Transverse colon (tissue), 4 donors: ENCODE measurements around the gene MTX1. TPM values are rescaled to one million over a fixed set of nuclear protein-coding genes. Genes with fewer than 3 reads are reported as not detected.

Experiments used
- DNase-seq: peaks from one replicate; pipeline ENCODE4 v3.0.0-alpha.2; 2019
- H3K27ac ChIP-seq, 4 donors: fragments of 200-600 bp; sonication (generic); 2 replicates each; pipeline ENCODE4 v1.5.1; 2016 to 2018; ENCODE audit warnings: inconsistent platforms in 4 of 4
- H3K27me3 ChIP-seq: fragments of 200-600 bp; sonication (generic); 2 replicates; pipeline ENCODE4 v1.5.1; 2017; ENCODE audit warnings: inconsistent platforms
- H3K36me3 ChIP-seq, 4 donors: fragments of 200-600 bp; sonication (generic); 2 replicates each; pipeline ENCODE4 v1.5.1; 2017 to 2019; ENCODE audit warnings: inconsistent platforms in 4 of 4
- H3K4me1 ChIP-seq, 4 donors: fragments of 200-600 bp; sonication (generic); 2 replicates each; pipeline ENCODE4 v1.5.1; 2017 to 2020; ENCODE audit warnings: inconsistent platforms in 4 of 4
- H3K4me3 ChIP-seq, 4 donors: fragments of 200-600 bp; sonication (generic); 1 replicate in 1 of 4; 2 replicates in 3 of 4; pipeline versions ENCODE4 v1.5.1 to v1.6.1; 2017 to 2019; ENCODE audit warnings: inconsistent platforms in 4 of 4
- H3K9me3 ChIP-seq, 2 donors: fragments of 200-600 bp; sonication (generic); 2 replicates each; pipeline ENCODE4 v1.5.1; 2017 to 2019; ENCODE audit warnings: inconsistent platforms in 2 of 2
- EP300 ChIP-seq: sonication (generic); formaldehyde crosslinking; IDR thresholded peaks from one replicate; pipeline ENCODE4 v1.6.1; 2017; ENCODE audit warnings: antibody characterized with exemption, low read depth
- POLR2A ChIP-seq: fragments of 450-650 bp; IDR thresholded peaks from one replicate; pipeline ENCODE4 v1.6.1; 2016; ENCODE audit warnings: antibody characterized with exemption, mild to moderate bottlenecking, moderate library complexity
- POLR2AphosphoS5 ChIP-seq, 3 donors: sonication (generic); formaldehyde crosslinking; IDR thresholded peaks; one replicate each; pipeline ENCODE4 v1.6.1; 2016; ENCODE audit warnings: antibody characterized with exemption in 3 of 3
- WGBS, 2 donors: methylation state at CpG; one replicate each; pipeline ENCODE4 v1.1.5; 2018; ENCODE audit warnings: low coverage in 1 of 2; 5-methylcytosine and 5-hydroxymethylcytosine counted together
- in situ Hi-C, 4 donors: fragments of 200-750 bp; cut with MboI; loops; one replicate each; pipeline versions ENCODE4 v1.15.0 to v1.15.1; 2017; ENCODE audit warnings: low sequenced_read_pairs in 3 of 4, low pct_ligation_motif_present in 1 of 4, low pct_unique_long_range_greater_than_20kb in 1 of 4
- intact Hi-C: fragments of 100-400 bp; cut with DNase I; formaldehyde crosslinking; loops from one replicate; pipeline ENCODE4 v1.15.1; 2023; ENCODE audit warnings: low total_unique reads
- total RNA-seq, 4 donors: library from RNA; depleted of rRNA; stranded (reverse); fragments of >200 nt; gene quantifications; one replicate each; pipeline ENCODE4 v1.1.0, GENCODE V29; 2016
- TF ChIP-seq, protein P1 (sequence below), 5 experiments: fragments of 200-600 bp in 3 of 5; fragments of 450-650 bp in 2 of 5; sonication (generic) in 3 of 5; IDR thresholded peaks; 1 replicate in 2 of 5; 2 replicates in 3 of 5; pipeline ENCODE4 v1.5.1; 2016 to 2017; ENCODE audit warnings: antibody characterized with exemption in 5 of 5, inconsistent platforms in 3 of 5, mild to moderate bottlenecking in 2 of 5, moderate library complexity in 1 of 5

Gene MTX1
- total RNA-seq, 4 donors from 2014 or later = 24.3 to 64.0 (median 46.0) TPM

DNA sequence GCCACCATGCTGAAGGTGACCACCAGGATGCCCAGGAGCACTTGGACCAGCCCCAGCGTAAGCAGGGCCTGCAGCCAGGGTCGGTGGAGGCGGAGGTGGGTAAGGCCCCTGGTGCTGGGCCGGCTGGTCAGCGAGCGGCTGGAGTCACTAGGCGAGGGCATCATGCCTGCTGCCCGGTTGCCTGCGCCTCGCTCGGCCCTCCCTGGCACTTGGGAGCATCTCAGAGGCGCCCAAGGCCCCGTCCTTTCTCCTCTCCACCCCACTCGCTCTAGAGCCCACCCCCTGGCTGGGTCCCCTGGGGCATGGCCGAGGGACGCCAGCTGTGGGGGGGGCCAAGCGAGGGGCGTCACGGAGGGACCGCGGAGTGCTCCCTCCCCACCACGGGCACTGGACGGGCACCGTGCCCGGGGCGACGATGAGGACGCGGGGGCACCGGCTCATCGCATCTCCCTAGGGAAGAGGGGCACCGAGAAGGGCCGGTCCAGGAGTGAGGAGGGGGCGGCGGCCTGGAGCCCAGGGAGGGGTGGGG is 46.3 kb downstream of the MTX1 start:
- intact Hi-C loops (loop anchor here (10.0 kb wide), 1 partner anchor 340 kb away; no protein-coding TSS in a partner anchor), in situ Hi-C loops (loop anchor here in 3 of 4 donors (10.0 to 25.0 kb wide), 2 partner anchors 60 to 333 kb away; no protein-coding TSS in a partner anchor)
- 7% methylated on average over 28 of the region's 35 CpGs; no CpG with 5 or more reads in 1 of the 2 donors for WGBS, 2 donors
- Histone ChIP-seq H3K36me3 (no peaks in the 10 kb centered on the region), H3K9me3 (no peaks in the 10 kb centered on the region), H3K4me3 (peak overlapping the region; percentile 57 to 98 (median 79)), H3K4me1 (peaks cover 21 to 39% (median 28%) of the 10 kb centered on the region in 4 donors), H3K27ac (peak overlapping the region; percentile 91 to 95 (median 92)), H3K27me3 (no peaks in the 10 kb centered on the region)
- DNase-seq = peak; percentile 31
- TF ChIP-seq POLR2AphosphoS5 (IDR thresholded peaks at IDR 0.05) = no peak
- no peak for TF ChIP-seq EP300
- TF ChIP-seq POLR2A = no peak
- TF ChIP-seq, protein P1, sequence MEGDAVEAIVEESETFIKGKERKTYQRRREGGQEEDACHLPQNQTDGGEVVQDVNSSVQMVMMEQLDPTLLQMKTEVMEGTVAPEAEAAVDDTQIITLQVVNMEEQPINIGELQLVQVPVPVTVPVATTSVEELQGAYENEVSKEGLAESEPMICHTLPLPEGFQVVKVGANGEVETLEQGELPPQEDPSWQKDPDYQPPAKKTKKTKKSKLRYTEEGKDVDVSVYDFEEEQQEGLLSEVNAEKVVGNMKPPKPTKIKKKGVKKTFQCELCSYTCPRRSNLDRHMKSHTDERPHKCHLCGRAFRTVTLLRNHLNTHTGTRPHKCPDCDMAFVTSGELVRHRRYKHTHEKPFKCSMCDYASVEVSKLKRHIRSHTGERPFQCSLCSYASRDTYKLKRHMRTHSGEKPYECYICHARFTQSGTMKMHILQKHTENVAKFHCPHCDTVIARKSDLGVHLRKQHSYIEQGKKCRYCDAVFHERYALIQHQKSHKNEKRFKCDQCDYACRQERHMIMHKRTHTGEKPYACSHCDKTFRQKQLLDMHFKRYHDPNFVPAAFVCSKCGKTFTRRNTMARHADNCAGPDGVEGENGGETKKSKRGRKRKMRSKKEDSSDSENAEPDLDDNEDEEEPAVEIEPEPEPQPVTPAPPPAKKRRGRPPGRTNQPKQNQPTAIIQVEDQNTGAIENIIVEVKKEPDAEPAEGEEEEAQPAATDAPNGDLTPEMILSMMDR (IDR thresholded peaks at IDR 0.05) = peak in 1 of 5 experiments; percentile 4

DNA sequence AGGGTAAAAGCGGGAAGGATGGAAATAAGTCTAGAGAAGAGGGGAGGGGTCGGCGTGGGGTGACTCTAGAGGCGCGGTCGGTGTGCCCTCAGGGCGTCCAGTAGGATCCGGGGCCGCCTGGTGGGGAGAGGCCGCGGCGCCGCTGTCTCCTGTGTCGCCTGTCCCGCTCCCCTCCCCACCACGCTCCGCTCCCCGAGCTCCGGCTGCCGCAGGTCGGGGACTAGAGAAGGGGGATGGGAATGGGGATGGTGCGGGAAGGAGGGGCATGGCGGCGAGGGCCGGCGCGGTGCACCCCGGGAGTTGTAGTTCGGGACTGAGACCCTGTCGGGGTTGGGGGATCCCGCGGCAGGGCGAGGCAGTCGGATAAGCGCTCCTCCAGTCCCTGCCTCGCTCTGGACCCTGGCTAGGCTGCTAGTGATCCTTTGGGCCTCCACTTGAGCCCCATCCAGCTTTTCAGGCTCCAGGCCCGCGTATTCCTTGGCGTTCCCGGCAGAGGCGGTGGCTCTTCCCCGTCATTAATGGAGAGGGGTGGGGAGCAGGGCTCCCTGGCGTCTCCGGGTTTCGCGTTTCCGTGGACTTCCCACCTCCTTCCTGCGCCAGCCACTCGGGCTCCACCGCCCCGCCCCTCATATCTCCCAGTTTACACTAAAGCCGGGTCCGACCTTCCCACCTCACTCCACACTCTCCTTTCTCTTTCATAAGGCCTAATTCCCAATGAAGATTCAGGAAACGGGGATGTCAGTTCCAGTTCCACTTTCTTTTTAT is 46.9 kb downstream of the MTX1 start, which contains the start of gene ENTREP3:
TSS of gene ENTREP3 (minus strand) at position 241 of the 765 bp plus-strand sequence. CDS start 606 bp downstream, outside the sequence.
- intact Hi-C loops (loop anchor here (10.0 kb wide), 1 partner anchor 339 kb away; no protein-coding TSS in a partner anchor), in situ Hi-C loops (loop anchor here in 3 of 4 donors (10.0 to 25.0 kb wide), 2 partner anchors 59 to 332 kb away; no protein-coding TSS in a partner anchor)
- H3K36me3 ChIP-seq = peaks cover 0 to 5% (median 0%) of the 10 kb centered on the region in 4 donors
- TF ChIP-seq POLR2AphosphoS5 (IDR thresholded peaks at IDR 0.05) (peak; percentile 60 to 86 (median 80)), POLR2A (peak; percentile 60), EP300 (no peak)
- TF ChIP-seq, protein P1 (IDR thresholded peaks at IDR 0.05) = no peak
- no peaks in the 10 kb centered on the region for H3K27me3 ChIP-seq
- 9% methylated on average over 51 of the region's 54 CpGs; no CpG with 5 or more reads in 1 of the 2 donors for WGBS, 2 donors
- peaks cover 19 to 35% (median 24%) of the 10 kb centered on the region in 4 donors for H3K4me1 ChIP-seq
- peak within 1 kb of the TSS; percentile 57 to 98 (median 79) for H3K4me3 ChIP-seq
- peak within 1 kb of the TSS; percentile 91 to 95 (median 92) for H3K27ac ChIP-seq
- H3K9me3 ChIP-seq = no peaks in the 10 kb centered on the region
- DNase-seq = peak; percentile 89

DNA sequence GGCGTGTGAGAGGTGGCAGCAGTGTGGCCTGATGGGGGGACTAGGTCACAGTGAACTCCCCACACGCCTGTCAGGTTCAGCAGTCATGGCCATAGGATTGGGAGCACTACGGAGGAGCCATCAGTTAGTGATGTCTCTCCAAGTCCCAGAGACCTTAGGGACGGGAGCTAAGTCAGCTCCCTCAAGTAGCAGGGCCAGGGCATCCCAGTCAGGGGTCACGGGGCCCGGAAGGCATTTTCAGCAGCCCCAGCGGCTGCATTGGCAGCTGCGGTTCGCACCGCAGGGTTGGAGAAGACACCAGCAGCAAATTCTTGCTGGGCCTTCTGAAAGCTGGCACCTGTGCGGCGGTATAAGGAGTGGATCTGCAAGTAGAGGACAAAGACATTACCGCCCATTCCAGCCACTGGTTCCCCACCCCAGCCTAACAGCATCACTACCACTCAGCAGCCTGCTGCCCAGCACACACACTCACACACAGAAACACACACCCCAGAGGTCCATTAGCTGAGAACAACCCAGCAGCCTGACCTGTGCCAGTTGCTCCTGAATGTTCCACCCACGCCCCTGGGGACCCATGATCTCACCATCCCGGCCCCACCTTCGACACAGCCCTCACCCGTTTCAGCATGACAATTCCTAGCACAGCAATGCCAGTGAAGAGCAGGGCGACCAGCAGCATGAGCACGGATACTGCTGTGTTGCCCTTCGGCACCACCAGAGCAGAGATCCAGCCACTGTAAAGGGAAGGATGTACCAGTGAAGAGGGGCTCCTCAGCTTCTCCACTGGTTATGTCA is 47.8 kb downstream of the MTX1 start:
- in situ Hi-C loops = loop anchor here in 3 of 4 donors (10.0 to 25.0 kb wide), 2 partner anchors 59 to 331 kb away; no protein-coding TSS in a partner anchor
- H3K4me3 ChIP-seq = peak overlapping the region in 3 of 4 donors; percentile 57 to 81 (median 77)
- H3K4me1 ChIP-seq = peaks cover 22 to 35% (median 27%) of the 10 kb centered on the region in 4 donors
- H3K27ac ChIP-seq = peak overlapping the region; percentile 91 to 95 (median 92)
- DNase-seq = no peak
- TF ChIP-seq, protein P1 (IDR thresholded peaks at IDR 0.05) = no peak
- peaks cover 0 to 5% (median 0%) of the 10 kb centered on the region in 4 donors for H3K36me3 ChIP-seq
- no peaks in the 10 kb centered on the region for H3K9me3 ChIP-seq
- intact Hi-C loops = loop anchor here (10.0 kb wide), 1 partner anchor 339 kb away; no protein-coding TSS in a partner anchor
- WGBS, 2 donors = 84% methylated on average over 18 of the region's 20 CpGs; no CpG with 5 or more reads in 1 of the 2 donors
- no peaks in the 10 kb centered on the region for H3K27me3 ChIP-seq
